ENCODE measurements around the gene TMEM94.

DNA sequence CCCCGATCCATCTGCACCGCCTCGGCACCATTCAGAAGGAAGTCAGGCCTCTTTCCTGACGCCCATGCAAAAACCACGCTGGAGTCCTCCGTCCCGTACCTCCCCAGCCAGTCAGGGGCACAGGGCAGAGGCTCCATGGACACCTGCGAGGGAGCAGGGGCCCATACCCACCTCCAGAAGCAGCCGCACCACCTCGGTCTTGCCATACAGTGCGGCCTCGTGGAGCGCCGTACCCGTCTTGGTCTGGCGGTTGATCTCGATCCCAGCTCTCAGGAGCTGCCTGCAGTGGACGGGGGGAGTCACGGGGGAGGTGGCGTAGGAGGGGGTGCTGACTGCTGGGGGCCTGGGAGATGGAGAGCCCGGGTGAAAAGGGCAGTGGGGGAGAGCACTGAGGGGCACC lies 49.7 kb downstream of the TMEM94 start:
- TF ChIP-seq, protein P1, sequence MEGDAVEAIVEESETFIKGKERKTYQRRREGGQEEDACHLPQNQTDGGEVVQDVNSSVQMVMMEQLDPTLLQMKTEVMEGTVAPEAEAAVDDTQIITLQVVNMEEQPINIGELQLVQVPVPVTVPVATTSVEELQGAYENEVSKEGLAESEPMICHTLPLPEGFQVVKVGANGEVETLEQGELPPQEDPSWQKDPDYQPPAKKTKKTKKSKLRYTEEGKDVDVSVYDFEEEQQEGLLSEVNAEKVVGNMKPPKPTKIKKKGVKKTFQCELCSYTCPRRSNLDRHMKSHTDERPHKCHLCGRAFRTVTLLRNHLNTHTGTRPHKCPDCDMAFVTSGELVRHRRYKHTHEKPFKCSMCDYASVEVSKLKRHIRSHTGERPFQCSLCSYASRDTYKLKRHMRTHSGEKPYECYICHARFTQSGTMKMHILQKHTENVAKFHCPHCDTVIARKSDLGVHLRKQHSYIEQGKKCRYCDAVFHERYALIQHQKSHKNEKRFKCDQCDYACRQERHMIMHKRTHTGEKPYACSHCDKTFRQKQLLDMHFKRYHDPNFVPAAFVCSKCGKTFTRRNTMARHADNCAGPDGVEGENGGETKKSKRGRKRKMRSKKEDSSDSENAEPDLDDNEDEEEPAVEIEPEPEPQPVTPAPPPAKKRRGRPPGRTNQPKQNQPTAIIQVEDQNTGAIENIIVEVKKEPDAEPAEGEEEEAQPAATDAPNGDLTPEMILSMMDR (CRISPR knock-in tag; IDR thresholded peaks at IDR 0.05): no peak
- TF ChIP-seq HMG20A (CRISPR knock-in tag; IDR thresholded peaks at IDR 0.05; ENCODE audit: borderline replicate concordance) (no peak), ZNF644 (CRISPR knock-in tag; IDR thresholded peaks at IDR 0.05; ENCODE audit: low read depth) (no peak), KLF11 (CRISPR knock-in tag; IDR thresholded peaks at IDR 0.05) (no peak), FOXP1 (IDR thresholded peaks at IDR 0.05) (no peak), FOXP1 (CRISPR knock-in tag; IDR thresholded peaks at IDR 0.05) (no peak), ZNF251 (CRISPR knock-in tag; IDR thresholded peaks at IDR 0.05) (no peak)
- TF ChIP-seq, protein P2, sequence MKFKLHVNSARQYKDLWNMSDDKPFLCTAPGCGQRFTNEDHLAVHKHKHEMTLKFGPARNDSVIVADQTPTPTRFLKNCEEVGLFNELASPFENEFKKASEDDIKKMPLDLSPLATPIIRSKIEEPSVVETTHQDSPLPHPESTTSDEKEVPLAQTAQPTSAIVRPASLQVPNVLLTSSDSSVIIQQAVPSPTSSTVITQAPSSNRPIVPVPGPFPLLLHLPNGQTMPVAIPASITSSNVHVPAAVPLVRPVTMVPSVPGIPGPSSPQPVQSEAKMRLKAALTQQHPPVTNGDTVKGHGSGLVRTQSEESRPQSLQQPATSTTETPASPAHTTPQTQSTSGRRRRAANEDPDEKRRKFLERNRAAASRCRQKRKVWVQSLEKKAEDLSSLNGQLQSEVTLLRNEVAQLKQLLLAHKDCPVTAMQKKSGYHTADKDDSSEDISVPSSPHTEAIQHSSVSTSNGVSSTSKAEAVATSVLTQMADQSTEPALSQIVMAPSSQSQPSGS (CRISPR knock-in tag; IDR thresholded peaks at IDR 0.05): no peak
- TF ChIP-seq, protein P3, sequence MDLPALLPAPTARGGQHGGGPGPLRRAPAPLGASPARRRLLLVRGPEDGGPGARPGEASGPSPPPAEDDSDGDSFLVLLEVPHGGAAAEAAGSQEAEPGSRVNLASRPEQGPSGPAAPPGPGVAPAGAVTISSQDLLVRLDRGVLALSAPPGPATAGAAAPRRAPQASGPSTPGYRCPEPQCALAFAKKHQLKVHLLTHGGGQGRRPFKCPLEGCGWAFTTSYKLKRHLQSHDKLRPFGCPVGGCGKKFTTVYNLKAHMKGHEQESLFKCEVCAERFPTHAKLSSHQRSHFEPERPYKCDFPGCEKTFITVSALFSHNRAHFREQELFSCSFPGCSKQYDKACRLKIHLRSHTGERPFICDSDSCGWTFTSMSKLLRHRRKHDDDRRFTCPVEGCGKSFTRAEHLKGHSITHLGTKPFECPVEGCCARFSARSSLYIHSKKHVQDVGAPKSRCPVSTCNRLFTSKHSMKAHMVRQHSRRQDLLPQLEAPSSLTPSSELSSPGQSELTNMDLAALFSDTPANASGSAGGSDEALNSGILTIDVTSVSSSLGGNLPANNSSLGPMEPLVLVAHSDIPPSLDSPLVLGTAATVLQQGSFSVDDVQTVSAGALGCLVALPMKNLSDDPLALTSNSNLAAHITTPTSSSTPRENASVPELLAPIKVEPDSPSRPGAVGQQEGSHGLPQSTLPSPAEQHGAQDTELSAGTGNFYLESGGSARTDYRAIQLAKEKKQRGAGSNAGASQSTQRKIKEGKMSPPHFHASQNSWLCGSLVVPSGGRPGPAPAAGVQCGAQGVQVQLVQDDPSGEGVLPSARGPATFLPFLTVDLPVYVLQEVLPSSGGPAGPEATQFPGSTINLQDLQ (CRISPR knock-in tag; IDR thresholded peaks at IDR 0.05): no peak

All from HepG2 (cell line).